Activated naive CD4-positive, alpha-beta T cell treated with anti-CD3 and anti-CD28 coated beads, Interleukin-2, amount 10 ng/mL, durations not matched to agents 7 days and 5 days (primary cell): ENCODE data around the gene PCBP3.
"Not testable (repeated sequence)": the region's sequence is repeated elsewhere in the genome, so short reads cannot be mapped to it uniquely, and the experiment has no call there.

Experiments
- CTCF ChIA-PET: fragments of 350-600 bp; sonication (Branson Sonifier 250); formaldehyde crosslinking; loops from one replicate; lab custom pipeline; 2021; ENCODE audit warnings: antibody characterized with exemption; lab: Charles Lee
- DNase-seq: peaks from one replicate; pipeline ENCODE4 v3.0.0-alpha.2; 2020
- H3K27ac Mint-ChIP-seq: one replicate; pipeline ENCODE4 v1.8.0; 2021; ENCODE audit warnings: mild to moderate bottlenecking, moderate library complexity, mixed read lengths
- H3K27me3 Mint-ChIP-seq: one replicate; pipeline ENCODE4 v1.8.0; 2021; ENCODE audit warnings: mild to moderate bottlenecking, mixed read lengths
- H3K36me3 Mint-ChIP-seq: one replicate; pipeline ENCODE4 v1.8.0; 2021; ENCODE audit warnings: mixed read lengths
- H3K4me1 Mint-ChIP-seq: one replicate; pipeline ENCODE4 v1.8.0; 2021; ENCODE audit warnings: mixed read lengths
- H3K4me3 Mint-ChIP-seq: one replicate; pipeline ENCODE4 v1.8.0; 2021; ENCODE audit warnings: mild to moderate bottlenecking, moderate library complexity, mixed read lengths
- H3K9me3 Mint-ChIP-seq: one replicate; pipeline ENCODE4 v1.8.0; 2021; ENCODE audit warnings: mixed read lengths

PCBP3 gene

GRCh38 chr21:45847870-45848269, 204.3 kb downstream of the PCBP3 start:
- CTCF ChIA-PET, result interaction anchor here (1.2 kb wide), 1 partner anchor 32 kb away, joined by 4 read pairs; no protein-coding TSS in a partner anchor
- H3K36me3 Mint-ChIP-seq, result no peaks in the 10 kb centered on the region
- H3K27ac Mint-ChIP-seq, result no peak overlapping the region
- no peak for DNase-seq
- H3K27me3 Mint-ChIP-seq, result peaks cover 6% of the 10 kb centered on the region
- no peaks in the 10 kb centered on the region for H3K9me3 Mint-ChIP-seq
- no peak overlapping the region for H3K4me3 Mint-ChIP-seq
- H3K4me1 Mint-ChIP-seq, result peaks cover 5% of the 10 kb centered on the region

- no peaks in the 10 kb centered on the region for H3K9me3 Mint-ChIP-seq
Observed at GRCh38 chr21:45848331-45848730, 204.8 kb downstream of the PCBP3 start.

DNA sequence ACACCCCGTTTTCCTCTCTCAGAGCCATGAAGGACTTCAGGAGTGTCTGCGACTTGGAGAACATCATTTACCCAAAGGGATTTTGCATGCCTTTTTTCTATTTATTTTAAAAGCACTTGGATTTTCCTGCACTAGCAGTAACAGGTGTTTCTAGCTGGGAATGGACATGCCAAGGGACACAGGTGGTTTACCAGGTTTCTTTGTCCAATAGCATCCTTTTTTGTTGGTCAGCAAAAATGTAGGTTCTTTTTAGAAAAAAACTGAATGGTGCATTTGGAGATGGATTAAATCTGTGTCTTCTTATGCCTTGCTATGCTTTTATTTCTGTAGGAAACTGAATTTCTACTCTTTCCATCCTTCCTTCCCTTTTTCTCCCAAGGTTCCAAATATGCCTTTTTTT, 205.3 kb downstream of the PCBP3 start:
- Mint-ChIP-seq H3K4me1 (peaks cover 5% of the 10 kb centered on the region), H3K27ac (no peak overlapping the region), H3K4me3 (no peak overlapping the region), H3K36me3 (no peaks in the 10 kb centered on the region), H3K9me3 (no peaks in the 10 kb centered on the region), H3K27me3 (peaks cover 7% of the 10 kb centered on the region)
- CTCF ChIA-PET, result no interaction called here
- DNase-seq, result no peak

More at GRCh38 chr21:45848331-45848730, 204.8 kb downstream of the PCBP3 start:
- CTCF ChIA-PET, result no interaction called here
- Mint-ChIP-seq H3K36me3 (no peaks in the 10 kb centered on the region), H3K4me3 (no peak overlapping the region), H3K27ac (no peak overlapping the region), H3K27me3 (peaks cover 7% of the 10 kb centered on the region), H3K4me1 (peaks cover 5% of the 10 kb centered on the region)
- DNase-seq, result no peak

- Mint-ChIP-seq H3K27ac (no peak overlapping the region), H3K4me3 (no peak overlapping the region), H3K36me3 (no peaks in the 10 kb centered on the region), H3K4me1 (peaks cover 5% of the 10 kb centered on the region), H3K9me3 (no peaks in the 10 kb centered on the region), H3K27me3 (peaks cover 7% of the 10 kb centered on the region)
- CTCF ChIA-PET, result no interaction called here
- DNase-seq, result no peak
Observed at GRCh38 chr21:45849651-45850050, 206.1 kb downstream of the PCBP3 start.

DNA sequence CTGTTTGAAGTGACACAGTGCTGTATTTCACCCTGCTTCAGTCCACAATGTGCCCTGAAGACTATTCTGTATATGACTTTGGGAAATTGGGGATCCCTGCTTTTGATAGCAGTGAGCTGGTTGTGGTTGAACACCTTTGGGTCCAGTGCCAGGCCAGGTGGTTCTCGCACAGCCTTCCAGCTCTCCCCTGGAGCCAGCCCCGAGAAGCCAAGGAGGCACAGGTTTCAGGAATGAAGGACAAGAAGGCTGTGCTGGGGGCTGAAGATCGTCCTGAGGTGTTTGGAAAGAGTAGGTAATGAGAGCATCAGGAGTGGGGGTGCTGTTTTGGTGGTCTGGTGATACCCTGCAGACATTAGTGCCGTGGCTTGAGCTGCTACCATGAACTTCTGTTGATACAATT, 206.7 kb downstream of the PCBP3 start:
- H3K4me1 Mint-ChIP-seq, result peaks cover 5% of the 10 kb centered on the region
- DNase-seq, result no peak
- H3K36me3 Mint-ChIP-seq, result no peaks in the 10 kb centered on the region
- no peak overlapping the region for H3K27ac Mint-ChIP-seq
- no peak overlapping the region for H3K4me3 Mint-ChIP-seq
- H3K27me3 Mint-ChIP-seq, result peaks cover 7% of the 10 kb centered on the region
- CTCF ChIA-PET, result no interaction called here
- no peaks in the 10 kb centered on the region for H3K9me3 Mint-ChIP-seq

- H3K36me3 Mint-ChIP-seq, H3K4me3 Mint-ChIP-seq, CTCF ChIA-PET, H3K9me3 Mint-ChIP-seq, H3K4me1 Mint-ChIP-seq, DNase-seq, H3K27ac Mint-ChIP-seq, H3K27me3 Mint-ChIP-seq: not testable (repeated sequence)
Observed at GRCh38 chr21:45852386-45852785, 208.9 kb downstream of the PCBP3 start.

GRCh38 chr21:45852886-45853400, 209.4 kb downstream of the PCBP3 start:
- H3K36me3 Mint-ChIP-seq, result no peaks in the 10 kb centered on the region
- CTCF ChIA-PET, result no interaction called here
- no peaks in the 10 kb centered on the region for H3K4me1 Mint-ChIP-seq
- DNase-seq, result no peak
- H3K9me3 Mint-ChIP-seq, result no peaks in the 10 kb centered on the region
- peaks cover 7% of the 10 kb centered on the region for H3K27me3 Mint-ChIP-seq
- no peak overlapping the region for H3K27ac Mint-ChIP-seq
- H3K4me3 Mint-ChIP-seq, result no peak overlapping the region

GRCh38 chr21:45853703-45854342, 210.3 kb downstream of the PCBP3 start:
- Mint-ChIP-seq H3K36me3 (no peaks in the 10 kb centered on the region), H3K27ac (no peak overlapping the region), H3K4me3 (no peak overlapping the region), H3K27me3 (peaks cover 7% of the 10 kb centered on the region), H3K4me1 (no peaks in the 10 kb centered on the region), H3K9me3 (no peaks in the 10 kb centered on the region)
- CTCF ChIA-PET, result no interaction called here
- no peak for DNase-seq

DNA sequence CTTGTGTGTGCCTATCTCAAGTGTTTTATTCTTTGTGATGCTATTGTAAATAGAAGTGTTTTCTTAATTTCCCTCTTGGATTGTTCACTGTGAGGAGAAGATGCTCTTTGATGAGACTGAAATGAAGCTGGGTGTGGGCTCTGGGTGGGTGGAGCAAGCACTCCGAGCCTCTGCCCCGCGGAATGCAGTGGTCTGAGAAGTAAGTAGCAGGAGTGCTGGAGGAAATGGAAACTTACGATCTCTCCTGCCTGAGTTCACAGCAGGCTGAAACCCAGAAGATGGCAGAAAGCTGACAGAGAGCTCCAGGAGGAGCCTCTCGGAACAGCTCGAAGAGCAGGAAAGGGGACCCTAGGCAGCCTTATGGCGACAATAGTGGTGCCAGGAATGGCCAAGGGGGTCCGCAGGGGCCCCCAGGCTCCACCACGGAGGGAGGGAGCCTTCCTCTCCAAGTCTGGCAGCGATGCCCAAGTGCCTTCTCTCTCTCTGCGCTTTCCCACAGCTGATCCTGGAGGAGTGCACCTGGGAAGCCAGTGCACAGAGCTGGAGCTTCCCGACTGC, 211.2 kb downstream of the PCBP3 start:
- no peak for DNase-seq
- Mint-ChIP-seq H3K4me1 (no peaks in the 10 kb centered on the region), H3K27ac (no peak overlapping the region), H3K27me3 (peaks cover 7% of the 10 kb centered on the region), H3K36me3 (no peaks in the 10 kb centered on the region), H3K9me3 (no peaks in the 10 kb centered on the region), H3K4me3 (no peak overlapping the region)
- CTCF ChIA-PET, result no interaction called here

DNA sequence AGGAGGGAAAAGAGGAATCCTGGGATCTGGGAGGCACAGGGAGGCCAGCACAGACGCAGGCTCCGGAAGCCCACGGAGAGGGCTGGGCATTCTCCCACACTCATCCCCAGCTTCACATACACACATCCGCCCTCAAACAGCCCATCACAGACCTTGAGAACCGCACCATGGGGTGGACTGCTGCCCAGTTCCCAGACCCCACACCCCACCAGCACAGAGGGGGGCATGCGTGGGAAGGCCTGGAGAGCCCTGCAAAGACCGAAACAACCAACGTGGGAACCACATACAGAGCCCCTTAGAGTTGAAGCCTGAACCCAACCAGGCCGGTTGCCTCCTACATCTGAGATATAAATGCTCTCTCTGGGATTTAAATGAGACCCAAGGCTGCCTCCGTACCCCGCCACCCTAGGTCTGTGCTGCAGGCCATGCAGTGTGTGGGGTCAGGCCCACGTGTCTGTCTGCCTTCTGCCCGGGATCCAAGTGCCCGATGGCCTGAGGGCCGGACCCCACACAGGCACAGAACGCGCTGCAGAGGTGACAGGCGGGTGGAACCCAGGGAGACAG, 211.8 kb downstream of the PCBP3 start:
- H3K27me3 Mint-ChIP-seq, result peaks cover 4% of the 10 kb centered on the region
- no peak overlapping the region for H3K27ac Mint-ChIP-seq
- no peaks in the 10 kb centered on the region for H3K36me3 Mint-ChIP-seq
- no peaks in the 10 kb centered on the region for H3K4me1 Mint-ChIP-seq
- CTCF ChIA-PET, result no interaction called here
- no peak for DNase-seq
- H3K9me3 Mint-ChIP-seq, result no peaks in the 10 kb centered on the region
- H3K4me3 Mint-ChIP-seq, result no peak overlapping the region

GRCh38 chr21:45856442-45856841, 212.9 kb downstream of the PCBP3 start:
- Mint-ChIP-seq H3K4me3 (no peak overlapping the region), H3K4me1 (no peaks in the 10 kb centered on the region), H3K27ac (no peak overlapping the region), H3K36me3 (no peaks in the 10 kb centered on the region), H3K27me3 (peaks cover 4% of the 10 kb centered on the region), H3K9me3 (no peaks in the 10 kb centered on the region)
- DNase-seq, result no peak
- CTCF ChIA-PET, result no interaction called here

GRCh38 chr21:45856906-45857305, 213.4 kb downstream of the PCBP3 start:
- no peak for DNase-seq
- H3K9me3 Mint-ChIP-seq, result no peaks in the 10 kb centered on the region
- no peaks in the 10 kb centered on the region for H3K36me3 Mint-ChIP-seq
- peaks cover 4% of the 10 kb centered on the region for H3K27me3 Mint-ChIP-seq
- CTCF ChIA-PET, result no interaction called here
- no peak overlapping the region for H3K27ac Mint-ChIP-seq
- no peaks in the 10 kb centered on the region for H3K4me1 Mint-ChIP-seq
- H3K4me3 Mint-ChIP-seq, result no peak overlapping the region

DNA sequence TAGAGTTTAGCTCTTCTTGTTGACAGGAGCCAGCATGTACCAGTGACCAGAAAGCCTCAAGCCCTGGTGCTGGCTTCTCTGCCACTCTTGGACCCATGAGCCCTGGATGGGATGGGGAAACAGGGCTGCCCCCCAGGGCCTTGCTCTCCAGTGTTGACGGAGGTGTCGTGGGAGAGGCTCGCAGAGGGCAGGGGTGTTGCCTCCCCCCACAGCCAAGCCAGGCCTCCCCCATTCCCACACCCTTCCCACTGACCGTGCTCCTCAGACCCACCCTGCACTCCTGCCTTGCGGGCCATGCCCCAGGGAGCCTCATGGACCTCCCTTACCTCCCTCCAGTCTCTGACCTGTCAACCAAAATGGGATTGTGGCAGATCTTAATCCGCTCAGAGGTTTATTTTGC, 214.2 kb downstream of the PCBP3 start:
- peaks cover 4% of the 10 kb centered on the region for H3K27me3 Mint-ChIP-seq
- H3K36me3 Mint-ChIP-seq, result no peaks in the 10 kb centered on the region
- CTCF ChIA-PET, result no interaction called here
- no peaks in the 10 kb centered on the region for H3K4me1 Mint-ChIP-seq
- H3K4me3 Mint-ChIP-seq, result no peak overlapping the region
- no peaks in the 10 kb centered on the region for H3K9me3 Mint-ChIP-seq
- no peak overlapping the region for H3K27ac Mint-ChIP-seq
- no peak for DNase-seq

DNA sequence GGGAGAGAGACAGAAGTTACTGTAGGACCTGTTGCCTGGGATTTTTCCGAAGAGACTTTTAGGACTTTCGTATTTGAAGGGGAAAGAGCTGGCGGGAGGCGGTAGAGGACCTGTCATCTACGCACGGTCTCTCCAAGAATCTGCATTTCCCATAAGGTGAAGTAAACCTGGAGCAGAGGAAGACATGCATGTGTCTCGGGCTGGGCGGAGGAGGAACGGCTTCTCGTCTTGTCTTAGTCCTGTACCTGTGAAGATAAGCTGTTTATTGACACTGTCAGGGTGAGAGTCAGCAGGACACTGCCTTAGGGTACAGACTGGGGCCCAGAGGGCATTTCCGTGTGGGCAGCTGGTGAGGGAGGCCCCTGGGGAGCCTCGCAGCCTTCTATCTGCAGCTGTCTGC, 214.7 kb downstream of the PCBP3 start:
- H3K27ac Mint-ChIP-seq, result no peak overlapping the region

More for the DNA sequence above, 214.7 kb downstream of the PCBP3 start:
- Mint-ChIP-seq H3K27me3 (no peaks in the 10 kb centered on the region), H3K36me3 (no peaks in the 10 kb centered on the region), H3K9me3 (no peaks in the 10 kb centered on the region), H3K4me1 (no peaks in the 10 kb centered on the region), H3K4me3 (no peak overlapping the region)
- DNase-seq, result no peak
- CTCF ChIA-PET, result no interaction called here
